K562 (cell line): ENCODE data around the gene ARHGAP24. TPM values are rescaled to one million over a fixed set of nuclear protein-coding genes. Genes with fewer than 3 reads are reported as not detected.

Experiments
- ATAC-seq: fragments of 200-7000 bp; cut with Tn5 transposase; 3 replicates; pipeline ENCODE4 v1.9.1; 2020; ENCODE audit warnings: moderate library complexity
- BruUV-seq: library from RNA; stranded (reverse); fragments of 400-500 nt; replicated peaks from 2 replicates; lab custom pipeline; 2021; lab: Mats Ljungman, UMichigan
- CTCF ChIA-PET: fragments of 300-600 bp; formaldehyde crosslinking; extraction: SDS; loops from one replicate; lab custom pipeline; 2021; ENCODE audit warnings: low intra/inter-chr PET ratio; lab: Yijun Ruan, JAX
- POLR2A ChIA-PET: fragments of 300-600, 350-650 bp; sonication (Branson Sonifier 250); formaldehyde crosslinking; extraction: SDS; loops from one replicate; lab custom pipeline; 2021; ENCODE audit warnings: antibody characterized with exemption, inconsistent platforms; lab: Yijun Ruan, JAX
- DNase-seq, 4 experiments: peaks; one replicate each; pipeline versions ENCODE4 v3.0.0 to v3.0.0-alpha.2; 2011 to 2018; ENCODE audit warnings: low spot score in 3 of 4, mixed read lengths in 3 of 4; ENCODE audit errors: extremely low read depth in 1 of 4
- FAIRE-seq: peaks from 2 replicates; lab custom pipeline; 2011; peaks lifted over from hg19 to GRCh38; lab: Jason Lieb, UNC
- H2AFZ ChIP-seq: 2 replicates; pipeline ENCODE4 v1.6.0; 2011; ENCODE audit warnings: low read depth, low read length, control low read depth, inconsistent platforms
- H3K27ac ChIP-seq: fragments of 200-600 bp; 3 replicates; pipeline ENCODE4 v1.8.0; 2011; ENCODE audit warnings: low read depth, mild to moderate bottlenecking, control low read depth, inconsistent platforms, low read length, moderate library complexity, mixed read lengths; ENCODE audit errors: extremely low read depth
- H3K27me3 ChIP-seq, 2 experiments: fragments of 300-600 bp in 1 of 2; 2 replicates in 1 of 2; 3 replicates in 1 of 2; pipeline versions ENCODE4 v1.6.0 to v1.8.0; 2011; ENCODE audit warnings: inconsistent platforms in 2 of 2, low read length in 2 of 2, mild to moderate bottlenecking in 1 of 2, mixed read lengths in 1 of 2, moderate library complexity in 1 of 2; ENCODE audit not compliant: control insufficient read depth in 2 of 2, insufficient read depth in 2 of 2
- H3K36me3 ChIP-seq: fragments of 300-600 bp; 3 replicates; pipeline ENCODE4 v1.8.0; 2011; ENCODE audit warnings: mild to moderate bottlenecking, low read length, inconsistent platforms; ENCODE audit not compliant: control insufficient read depth, insufficient read depth
- H3K4me1 ChIP-seq, 2 experiments: fragments of 200-600 bp in 1 of 2; replicated peaks in 1 of 2; 2 replicates in 1 of 2; 3 replicates in 1 of 2; pipeline versions ENCODE4 v1.5.1 to v1.8.0; 2011; ENCODE audit warnings: inconsistent platforms in 2 of 2, low read length in 2 of 2, mild to moderate bottlenecking in 1 of 2, mixed read lengths in 1 of 2, moderate library complexity in 1 of 2; ENCODE audit not compliant: control insufficient read depth in 2 of 2, insufficient read depth in 2 of 2
- H3K4me2 ChIP-seq: 2 replicates; pipeline ENCODE4 v1.6.1; 2011; ENCODE audit warnings: low read length, control low read depth, inconsistent platforms, mixed read lengths; ENCODE audit not compliant: insufficient read depth
- H3K4me3 ChIP-seq: fragments of 200-600 bp; sonication (generic), shearing (Covaris generic); 2 replicates; pipeline ENCODE4 v1.5.1; 2016; ENCODE audit warnings: control low read depth, inconsistent platforms
- H3K79me2 ChIP-seq: fragments of 200-600 bp; 3 replicates; pipeline ENCODE4 v1.8.0; 2011; ENCODE audit warnings: low read length, inconsistent platforms; ENCODE audit not compliant: control insufficient read depth, insufficient read depth
- H3K9ac ChIP-seq, 2 experiments: 2 replicates each; pipeline versions ENCODE4 v1.6.0 to v1.6.1; 2011; ENCODE audit warnings: low read depth in 2 of 2, low read length in 2 of 2, control low read depth in 1 of 2, inconsistent platforms in 1 of 2, mild to moderate bottlenecking in 1 of 2, mixed read lengths in 1 of 2; ENCODE audit not compliant: insufficient read depth in 1 of 2
- H3K9me1 ChIP-seq: one replicate; pipeline ENCODE4 v1.6.0; 2011; ENCODE audit warnings: inconsistent platforms, mild to moderate bottlenecking, low read length, moderate library complexity; ENCODE audit not compliant: control insufficient read depth, insufficient read depth
- H3K9me3 ChIP-seq: replicated peaks from 2 replicates; pipeline ENCODE4 v1.5.1; 2011; ENCODE audit warnings: low read depth, low read length, inconsistent platforms; ENCODE audit not compliant: control insufficient read depth, insufficient read depth
- H4K20me1 ChIP-seq: replicated peaks from 2 replicates; pipeline ENCODE4 v1.6.1; 2011; ENCODE audit warnings: low read length, inconsistent platforms, mixed read lengths; ENCODE audit not compliant: control insufficient read depth, insufficient read depth
- ARID2 ChIP-seq: fragments of 450-650 bp; IDR thresholded peaks from 2 replicates; pipeline ENCODE4 v1.6.1; 2017; ENCODE audit warnings: antibody characterized with exemption, mild to moderate bottlenecking
- FOS ChIP-seq: IDR thresholded peaks from 3 replicates; pipeline ENCODE4 v1.6.1; 2011; ENCODE audit not compliant: insufficient read length; ENCODE audit errors: extremely low read depth
- MCM2 ChIP-seq: fragments of 450-650 bp; IDR thresholded peaks from 2 replicates; pipeline ENCODE4 v1.6.1; 2017; ENCODE audit warnings: low read depth, mild to moderate bottlenecking
- MTA1 ChIP-seq: fragments of 450-650 bp; IDR thresholded peaks from 2 replicates; pipeline ENCODE4 v1.6.1; 2017; ENCODE audit warnings: borderline replicate concordance
- ZNF586 ChIP-seq: fragments of 450-650 bp; formaldehyde crosslinking; conservative IDR thresholded peaks from 2 replicates; pipeline ENCODE4 v1.4.0; 2020; ENCODE audit warnings: mild to moderate bottlenecking, moderate library complexity
- WGBS: fragments of 100-300 bp; shearing (Covaris generic); methylation state at CpG from one replicate; pipeline ENCODE4 v1.1.6; 2016; ENCODE audit warnings: low coverage, mixed read lengths; ENCODE audit not compliant: insufficient coverage; ENCODE audit errors: missing lambda C conversion rate; 5-methylcytosine and 5-hydroxymethylcytosine counted together
- in situ Hi-C: fragments of 300-500 bp; cut with MboI; formaldehyde crosslinking; loops from 4 replicates; pipeline ENCODE4 v1.15.0; 2018; ENCODE audit warnings: inconsistent platforms, mixed read lengths
- intact Hi-C: fragments of 100-400 bp; cut with micrococcal nuclease; formaldehyde crosslinking; loops from 2 replicates; pipeline ENCODE4 v1.14.2; 2022
- polyA plus RNA-seq, 8 experiments: library from polyadenylated mRNA; depleted of rRNA in 4 of 8; stranded (reverse) in 5 of 8; unstranded in 3 of 8; fragments of >200 nt; fragmentation: Nextera tagmentation in 2 of 8; fragmentation: Illumina TruSeq in 1 of 8; extraction: Ambion mirVana in 2 of 8; extraction: Trizol in 1 of 8; gene quantifications; 2 replicates each; pipeline versions ENCODE4 v1.2.1 to v1.2.3, GENCODE V29; 2011 to 2014; ENCODE audit warnings: inconsistent platforms in 1 of 8, missing spikeins in 1 of 8
- total RNA-seq, 7 experiments: library from RNA; depleted of rRNA in 6 of 7; stranded (reverse); fragments of >200 nt in 6 of 7; fragmentation: Illumina TruSeq in 2 of 7; extraction: Trizol in 2 of 7; gene quantifications; 2 replicates each; pipeline versions ENCODE4 v1.2.1 to v1.2.3, GENCODE V29; 2011 to 2021; ENCODE audit warnings: low replicate concordance in 1 of 7

Gene ARHGAP24
- total and polyA plus RNA-seq, 9 of the 15 experiments (the other 6 are each of a cell fraction or from before 2014, with no cell fraction given), result 8.0 to 22.6 (median 14.0) TPM

GRCh38 chr4:85929961-85930665 is 455.2 kb downstream of the ARHGAP24 start:
- H4K20me1 ChIP-seq, result no peaks in the 10 kb centered on the region
- CTCF ChIA-PET, result no interaction called here
- no peaks in the 10 kb centered on the region for H3K9me3 ChIP-seq
- no peaks in the 10 kb centered on the region for H3K4me1 ChIP-seq
- ATAC-seq (no peak), FAIRE-seq (no peak), DNase-seq (no peak)
- intact Hi-C loops, result no loop called here
- H3K9me1 ChIP-seq, result no peaks in the 10 kb centered on the region
- no peaks in the 10 kb centered on the region for H3K79me2 ChIP-seq
- no peaks in the 10 kb centered on the region for H3K27me3 ChIP-seq
- H3K4me3 ChIP-seq, result no peak overlapping the region
- WGBS, result 55% methylated on average over 6 of the region's 10 CpGs
- BruUV-seq, result no TSS peak
- TF ChIP-seq ARID2 (no peak), MTA1 (no peak), ZNF586 (no peak), MCM2 (no peak), FOS (no peak)
- H3K27ac ChIP-seq, result no peak overlapping the region
- H2AFZ ChIP-seq, result no peak overlapping the region
- no peak overlapping the region for H3K4me2 ChIP-seq
- H3K9ac ChIP-seq, result no peak overlapping the region
- H3K36me3 ChIP-seq, result no peaks in the 10 kb centered on the region
- POLR2A ChIA-PET, result no interaction called here
- in situ Hi-C loops, result no loop called here
